Choroid plexus epithelial cell (primary cell): Measurements from ENCODE around the gene FAM72B.
"Not testable (repeated sequence)": the region's sequence is repeated elsewhere in the genome, so short reads cannot be mapped to it uniquely, and the experiment has no call there.

ENCODE experiments used
- DNase-seq: peaks from one replicate; pipeline ENCODE4 v3.0.0-alpha.2; 2010; ENCODE audit warnings: low read depth
- H3K4me3 ChIP-seq: 2 replicates; pipeline ENCODE4 v1.5.1; 2011; ENCODE audit warnings: low read depth, mild to moderate bottlenecking, control low read depth, low read length, moderate library complexity

The FAM72B gene

GRCh38 chr1:121184290-121185127 lies at the start of gene FAM72B, which contains the start of gene SRGAP2C:
TSS of gene FAM72B (minus strand) at chr1:121184340. CDS start at chr1:121183489, 851 bp downstream.
TSS of gene SRGAP2C (plus strand) at chr1:121184975. CDS start at chr1:121187447, 2,472 bp downstream.
- peak; percentile 99 for DNase-seq
- peak within 1 kb of the TSS; percentile 56 for H3K4me3 ChIP-seq

- DNase-seq = peak; percentile 0
Measured at GRCh38 chr1:121232445-121233125, 48.4 kb upstream of the FAM72B start.

GRCh38 chr1:121230636-121231035 lies 46.5 kb upstream of the FAM72B start:
- DNase-seq, H3K4me3 ChIP-seq: not testable (repeated sequence)

More at GRCh38 chr1:121232445-121233125, 48.4 kb upstream of the FAM72B start:
- H3K4me3 ChIP-seq = not testable (repeated sequence)

- H3K4me3 ChIP-seq, DNase-seq: not testable (repeated sequence)
Measured at GRCh38 chr1:121227544-121228330, 43.6 kb upstream of the FAM72B start.

GRCh38 chr1:121226925-121227324 lies 42.8 kb upstream of the FAM72B start:
- H3K4me3 ChIP-seq, DNase-seq: not testable (repeated sequence)

GRCh38 chr1:121226295-121226904 lies 42.3 kb upstream of the FAM72B start:
- DNase-seq, H3K4me3 ChIP-seq: not testable (repeated sequence)

- H3K4me3 ChIP-seq, DNase-seq: not testable (repeated sequence)
Measured at GRCh38 chr1:121224714-121225113, 40.6 kb upstream of the FAM72B start.

- not testable (repeated sequence) for DNase-seq, H3K4me3 ChIP-seq
Measured at GRCh38 chr1:121221770-121222169, 37.6 kb upstream of the FAM72B start.

- not testable (repeated sequence) for DNase-seq, H3K4me3 ChIP-seq
Measured at GRCh38 chr1:121216676-121217075, 32.5 kb upstream of the FAM72B start.

GRCh38 chr1:121215699-121216417 lies 31.7 kb upstream of the FAM72B start:
- H3K4me3 ChIP-seq, DNase-seq: not testable (repeated sequence)

- H3K4me3 ChIP-seq, DNase-seq: not testable (repeated sequence)
Measured at GRCh38 chr1:121214544-121215156, 30.5 kb upstream of the FAM72B start.

GRCh38 chr1:121213491-121213890 lies 29.4 kb upstream of the FAM72B start:
- peak; percentile 0 for DNase-seq

GRCh38 chr1:121210778-121211177 lies 26.6 kb upstream of the FAM72B start:
- not testable (repeated sequence) for DNase-seq, H3K4me3 ChIP-seq

More at GRCh38 chr1:121213491-121213890, 29.4 kb upstream of the FAM72B start:
- not testable (repeated sequence) for H3K4me3 ChIP-seq

GRCh38 chr1:121208375-121208774 lies 24.2 kb upstream of the FAM72B start:
- not testable (repeated sequence) for DNase-seq, H3K4me3 ChIP-seq

GRCh38 chr1:121207328-121207727 lies 23.2 kb upstream of the FAM72B start:
- H3K4me3 ChIP-seq, DNase-seq: not testable (repeated sequence)

GRCh38 chr1:121205786-121206711 lies 21.9 kb upstream of the FAM72B start:
- not testable (repeated sequence) for H3K4me3 ChIP-seq, DNase-seq

GRCh38 chr1:121202986-121203385 lies 18.8 kb upstream of the FAM72B start:
- not testable (repeated sequence) for H3K4me3 ChIP-seq, DNase-seq
